ENCODE measurements around the gene DCPS.

The DCPS gene

GRCh38 chr11:126352934-126353801, 49.3 kb downstream of the DCPS start:
- Histone ChIP-seq H3K4me2 (peak overlapping the region; percentile 69), H3K27ac (peak overlapping the region; percentile 86), H3K27me3 (ENCODE audit: insufficient read depth, low read depth) (no peaks in the 10 kb centered on the region), H3K36me3 (ENCODE audit: insufficient read depth) (no peaks in the 10 kb centered on the region), H2AFZ (ENCODE audit: low read depth) (no peak overlapping the region), H3K79me2 (ENCODE audit: insufficient read depth, low read depth) (peaks cover 11% of the 10 kb centered on the region; the same call in 1 of the 2 replicates), H4K20me1 (ENCODE audit: insufficient read depth) (no peaks in the 10 kb centered on the region), H3K9ac (peak overlapping the region; percentile 38; the same call in 1 of the 2 replicates), H3K4me3 (IDR thresholded peaks at IDR 0.05; ENCODE audit: insufficient read depth, low read depth, low read length) (no peak overlapping the region), H3K4me1 (ENCODE audit: low read depth, poor library complexity, severe bottlenecking) (peaks cover 43% of the 10 kb centered on the region)
- TF ChIP-seq CTCF (conservative IDR thresholded peaks at IDR 0.05; ENCODE audit: low read depth, low read length): no peak

GRCh38 chr11:126354631-126355323, 50.9 kb downstream of the DCPS start:
- Histone ChIP-seq H3K79me2 (ENCODE audit: insufficient read depth, low read depth) (peaks cover 11% of the 10 kb centered on the region; the same call in 1 of the 2 replicates), H3K4me3 (IDR thresholded peaks at IDR 0.05; ENCODE audit: insufficient read depth, low read depth, low read length) (no peak overlapping the region), H3K36me3 (ENCODE audit: insufficient read depth) (no peaks in the 10 kb centered on the region), H3K27ac (peak overlapping the region; percentile 49), H3K4me1 (ENCODE audit: low read depth, poor library complexity, severe bottlenecking) (peaks cover 39% of the 10 kb centered on the region), H3K9ac (peak overlapping the region; percentile 83), H4K20me1 (ENCODE audit: insufficient read depth) (no peaks in the 10 kb centered on the region), H2AFZ (ENCODE audit: low read depth) (peak overlapping the region; percentile 30; the same call in 1 of the 2 replicates), H3K4me2 (peak overlapping the region; percentile 36), H3K27me3 (ENCODE audit: insufficient read depth, low read depth) (no peaks in the 10 kb centered on the region)
- no peak for TF ChIP-seq CTCF (conservative IDR thresholded peaks at IDR 0.05; ENCODE audit: low read depth, low read length)

GRCh38 chr11:126355324-126355925, 51.6 kb downstream of the DCPS start, which contains the start of gene ST3GAL4:
Gene ST3GAL4 (plus strand): TSS chr11:126355686. CDS start chr11:126406156, 50,470 bp downstream.
- Histone ChIP-seq H3K27ac (peak within 1 kb of the TSS; percentile 49), H2AFZ (ENCODE audit: low read depth) (peak within 1 kb of the TSS; percentile 30; the same call in 1 of the 2 replicates), H3K9ac (peak within 1 kb of the TSS; percentile 83), H3K4me2 (peak within 1 kb of the TSS; percentile 54), H3K79me2 (ENCODE audit: insufficient read depth, low read depth) (peaks cover 11% of the 10 kb centered on the region; the same call in 1 of the 2 replicates), H3K4me1 (ENCODE audit: low read depth, poor library complexity, severe bottlenecking) (peaks cover 36% of the 10 kb centered on the region), H3K36me3 (ENCODE audit: insufficient read depth) (no peaks in the 10 kb centered on the region), H3K27me3 (ENCODE audit: insufficient read depth, low read depth) (no peaks in the 10 kb centered on the region), H3K4me3 (IDR thresholded peaks at IDR 0.05; ENCODE audit: insufficient read depth, low read depth, low read length) (no peak within 1 kb of the TSS), H4K20me1 (ENCODE audit: insufficient read depth) (no peaks in the 10 kb centered on the region)
- no peak for TF ChIP-seq CTCF (conservative IDR thresholded peaks at IDR 0.05; ENCODE audit: low read depth, low read length)
